Transverse colon (tissue), 4 donors: ENCODE measurements around the gene RNF25. TPM values are rescaled to one million over a fixed set of nuclear protein-coding genes. Genes with fewer than 3 reads are reported as not detected.

ENCODE experiments used
- DNase-seq: peaks from one replicate; pipeline ENCODE4 v3.0.0-alpha.2; 2019
- H3K27ac ChIP-seq, 4 donors: fragments of 200-600 bp; sonication (generic); 2 replicates each; pipeline ENCODE4 v1.5.1; 2016 to 2018; ENCODE audit warnings: inconsistent platforms in 4 of 4
- H3K27me3 ChIP-seq: fragments of 200-600 bp; sonication (generic); 2 replicates; pipeline ENCODE4 v1.5.1; 2017; ENCODE audit warnings: inconsistent platforms
- H3K36me3 ChIP-seq, 4 donors: fragments of 200-600 bp; sonication (generic); 2 replicates each; pipeline ENCODE4 v1.5.1; 2017 to 2019; ENCODE audit warnings: inconsistent platforms in 4 of 4
- H3K4me1 ChIP-seq, 4 donors: fragments of 200-600 bp; sonication (generic); 2 replicates each; pipeline ENCODE4 v1.5.1; 2017 to 2020; ENCODE audit warnings: inconsistent platforms in 4 of 4
- H3K4me3 ChIP-seq, 4 donors: fragments of 200-600 bp; sonication (generic); 1 replicate in 1 of 4; 2 replicates in 3 of 4; pipeline versions ENCODE4 v1.5.1 to v1.6.1; 2017 to 2019; ENCODE audit warnings: inconsistent platforms in 4 of 4
- H3K9me3 ChIP-seq, 2 donors: fragments of 200-600 bp; sonication (generic); 2 replicates each; pipeline ENCODE4 v1.5.1; 2017 to 2019; ENCODE audit warnings: inconsistent platforms in 2 of 2
- CTCF ChIP-seq, 5 experiments: fragments of 200-600 bp in 3 of 5; fragments of 450-650 bp in 2 of 5; sonication (generic) in 3 of 5; IDR thresholded peaks; 1 replicate in 2 of 5; 2 replicates in 3 of 5; pipeline ENCODE4 v1.5.1; 2016 to 2017; ENCODE audit warnings: antibody characterized with exemption in 5 of 5, inconsistent platforms in 3 of 5, mild to moderate bottlenecking in 2 of 5, moderate library complexity in 1 of 5
- EP300 ChIP-seq: sonication (generic); formaldehyde crosslinking; IDR thresholded peaks from one replicate; pipeline ENCODE4 v1.6.1; 2017; ENCODE audit warnings: antibody characterized with exemption, low read depth
- POLR2A ChIP-seq: fragments of 450-650 bp; IDR thresholded peaks from one replicate; pipeline ENCODE4 v1.6.1; 2016; ENCODE audit warnings: antibody characterized with exemption, mild to moderate bottlenecking, moderate library complexity
- POLR2AphosphoS5 ChIP-seq, 3 donors: sonication (generic); formaldehyde crosslinking; IDR thresholded peaks; one replicate each; pipeline ENCODE4 v1.6.1; 2016; ENCODE audit warnings: antibody characterized with exemption in 3 of 3
- WGBS, 2 donors: methylation state at CpG; one replicate each; pipeline ENCODE4 v1.1.5; 2018; ENCODE audit warnings: low coverage in 1 of 2; 5-methylcytosine and 5-hydroxymethylcytosine counted together
- in situ Hi-C, 4 donors: fragments of 200-750 bp; cut with MboI; loops; one replicate each; pipeline versions ENCODE4 v1.15.0 to v1.15.1; 2017; ENCODE audit warnings: low sequenced_read_pairs in 3 of 4, low pct_ligation_motif_present in 1 of 4, low pct_unique_long_range_greater_than_20kb in 1 of 4
- intact Hi-C: fragments of 100-400 bp; cut with DNase I; formaldehyde crosslinking; loops from one replicate; pipeline ENCODE4 v1.15.1; 2023; ENCODE audit warnings: low total_unique reads
- total RNA-seq, 4 donors: library from RNA; depleted of rRNA; stranded (reverse); fragments of >200 nt; gene quantifications; one replicate each; pipeline ENCODE4 v1.1.0, GENCODE V29; 2016

Gene RNF25
- total RNA-seq, 4 donors from 2014 or later = 1.6 to 52.7 (median 12.7) TPM

GRCh38 chr2:218713922-218714321 is 42.1 kb upstream of the RNF25 start:
- Histone ChIP-seq H3K36me3 (no peaks in the 10 kb centered on the region), H3K27me3 (no peaks in the 10 kb centered on the region), H3K4me3 (no peak overlapping the region), H3K9me3 (no peaks in the 10 kb centered on the region), H3K27ac (no peak overlapping the region), H3K4me1 (peaks cover 0 to 34% (median 18%) of the 10 kb centered on the region in 4 donors)
- TF ChIP-seq EP300 = no peak
- no peak for TF ChIP-seq CTCF (IDR thresholded peaks at IDR 0.05)
- no peak for TF ChIP-seq POLR2AphosphoS5 (IDR thresholded peaks at IDR 0.05)
- TF ChIP-seq POLR2A = no peak
- 83 to 84% methylated on average over 2 of the region's 2 CpGs for WGBS, 2 donors
- no peak for DNase-seq
- in situ Hi-C loops = loop anchor here in 1 of 4 donors (25.0 kb wide), 1 partner anchor 123 kb away; the partner anchor contains the start of gene PRKAG3
- intact Hi-C loops = loop anchor here (5.0 kb wide), 1 partner anchor 762 kb away; no protein-coding TSS in a partner anchor

- no peak for TF ChIP-seq POLR2AphosphoS5 (IDR thresholded peaks at IDR 0.05)
- TF ChIP-seq CTCF (IDR thresholded peaks at IDR 0.05) = no peak
- intact Hi-C loops (loop anchor here (5.0 kb wide), 1 partner anchor 759 kb away; no protein-coding TSS in a partner anchor), in situ Hi-C loops (loop anchor here in 1 of 4 donors (25.0 kb wide), 1 partner anchor 126 kb away; the partner anchor contains the start of gene PRKAG3)
- Histone ChIP-seq H3K9me3 (no peaks in the 10 kb centered on the region), H3K27ac (peak overlapping the region; percentile 90 to 95 (median 93)), H3K27me3 (no peaks in the 10 kb centered on the region), H3K4me1 (peaks cover 0 to 20% (median 11%) of the 10 kb centered on the region in 4 donors), H3K36me3 (no peaks in the 10 kb centered on the region), H3K4me3 (peak overlapping the region; percentile 56 to 83 (median 77))
- no peak for DNase-seq
- 11 to 12% methylated on average over 5 of the region's 5 CpGs for WGBS, 2 donors
Observed at GRCh38 chr2:218711550-218711929, 39.7 kb upstream of the RNF25 start.

GRCh38 chr2:218710687-218711549 is 39.1 kb upstream of the RNF25 start, which contains the start of gene TTLL4:
TTLL4 (plus strand) TSS chr2:218710835; CDS start chr2:218737677, 26,842 bp downstream.
- DNase-seq = peak; percentile 98
- Histone ChIP-seq H3K36me3 (no peaks in the 10 kb centered on the region), H3K9me3 (no peaks in the 10 kb centered on the region), H3K27me3 (no peaks in the 10 kb centered on the region), H3K27ac (peak within 1 kb of the TSS; percentile 90 to 95 (median 93)), H3K4me3 (peak within 1 kb of the TSS; percentile 56 to 83 (median 77)), H3K4me1 (peaks cover 0 to 19% (median 11%) of the 10 kb centered on the region in 4 donors)
- TF ChIP-seq EP300 (no peak), CTCF (IDR thresholded peaks at IDR 0.05) (peak; percentile 76 to 98 (median 90)), POLR2A (peak; percentile 68), POLR2AphosphoS5 (IDR thresholded peaks at IDR 0.05) (peak; percentile 82 to 94 (median 84))
- 0% methylated on average over 14 to 64 of the region's 74 CpGs for WGBS, 2 donors
- in situ Hi-C loops (loop anchor here in 1 of 4 donors (25.0 kb wide), 1 partner anchor 126 kb away; the partner anchor contains the start of gene PRKAG3), intact Hi-C loops (loop anchor here (5.0 kb wide), 1 partner anchor 759 kb away; no protein-coding TSS in a partner anchor)

- Histone ChIP-seq H3K27me3 (no peaks in the 10 kb centered on the region), H3K36me3 (no peaks in the 10 kb centered on the region), H3K4me3 (peak overlapping the region in 3 of 4 donors; percentile 56 to 83 (median 81)), H3K27ac (peak overlapping the region; percentile 90 to 95 (median 93)), H3K4me1 (peaks cover 0 to 19% (median 11%) of the 10 kb centered on the region in 4 donors), H3K9me3 (no peaks in the 10 kb centered on the region)
- TF ChIP-seq POLR2AphosphoS5 (IDR thresholded peaks at IDR 0.05) = no peak
- in situ Hi-C loops (loop anchor here in 1 of 4 donors (25.0 kb wide), 1 partner anchor 127 kb away; the partner anchor contains the start of gene PRKAG3), intact Hi-C loops (loop anchor here (5.0 kb wide), 1 partner anchor 758 kb away; no protein-coding TSS in a partner anchor)
- WGBS, 2 donors = 54 to 60% methylated on average over 14 of the region's 14 CpGs
- DNase-seq = no peak
Observed at GRCh38 chr2:218710334-218710686, 38.5 kb upstream of the RNF25 start.
